K562 (cell line): ENCODE data around the gene PBX2. TPM values are rescaled to one million over a fixed set of nuclear protein-coding genes. Genes with fewer than 3 reads are reported as not detected.

Experiments used
- CHD2 ChIP-seq: IDR thresholded peaks from 2 replicates; pipeline ENCODE4 v1.6.1; 2011; ENCODE audit warnings: low read depth, low read length
- GTF2A2 ChIP-seq: IDR thresholded peaks from 2 replicates; pipeline ENCODE4 v1.6.1; 2016; ENCODE audit warnings: mild to moderate bottlenecking, missing genetic modification characterization, missing compliant biosample characterization
- HNRNPL ChIP-seq: fragments of 200-400 bp; formaldehyde crosslinking; IDR thresholded peaks from 2 replicates; pipeline ENCODE4 v1.6.1; 2017; ENCODE audit warnings: low read depth, mild to moderate bottlenecking, low read length
- IRF2 ChIP-seq: sonication (generic); formaldehyde crosslinking; IDR thresholded peaks from 2 replicates; pipeline ENCODE4 v1.8.1; 2022; ENCODE audit warnings: mild to moderate bottlenecking, missing genetic modification reagents
- JUND ChIP-seq, 2 experiments: IDR thresholded peaks; 2 replicates in 1 of 2; 3 replicates in 1 of 2; pipeline ENCODE4 v1.6.1; 2011; ENCODE audit warnings: borderline replicate concordance in 2 of 2, low read depth in 2 of 2, low read length in 2 of 2, improper control_type of control experiment in 1 of 2, missing biosample characterization in 1 of 2, missing genetic modification characterization in 1 of 2, missing genetic modification reagents in 1 of 2
- MAFG ChIP-seq: fragments of 450-650 bp; conservative IDR thresholded peaks from 2 replicates; pipeline ENCODE4 v1.6.1; 2016; ENCODE audit warnings: missing genetic modification characterization, missing compliant biosample characterization
- MEIS2 ChIP-seq: fragments of 450-650 bp; IDR thresholded peaks from 2 replicates; pipeline ENCODE4 v1.6.1; 2014; ENCODE audit warnings: mild to moderate bottlenecking; ENCODE audit not compliant: partially characterized antibody
- NFXL1 ChIP-seq: fragments of 450-650 bp; formaldehyde crosslinking; IDR thresholded peaks from 2 replicates; pipeline ENCODE4 v1.4.0; 2021; ENCODE audit warnings: mild to moderate bottlenecking
- NR1H2 ChIP-seq: sonication (generic); formaldehyde crosslinking; IDR thresholded peaks from 2 replicates; pipeline ENCODE4 v1.4.0; 2020; ENCODE audit warnings: mild to moderate bottlenecking, missing genetic modification reagents
- RFX5 ChIP-seq: IDR thresholded peaks from 2 replicates; pipeline ENCODE4 v1.6.1; 2011; ENCODE audit warnings: low read depth, mild to moderate bottlenecking, improper control_type of control experiment, low read length
- YY1 ChIP-seq, 3 experiments: IDR thresholded peaks; 2 replicates each; pipeline ENCODE4 v1.6.1; 2011; ENCODE audit warnings: low read length in 2 of 3, mild to moderate bottlenecking in 2 of 3, moderate library complexity in 2 of 3, borderline replicate concordance in 1 of 3, control low read depth in 1 of 3, low read depth in 1 of 3; ENCODE audit not compliant: insufficient read depth in 3 of 3, insufficient replicate concordance in 2 of 3, control insufficient read depth in 1 of 3, insufficient read length in 1 of 3; ENCODE audit errors: extremely low read depth in 1 of 3
- ZNF586 ChIP-seq: fragments of 450-650 bp; formaldehyde crosslinking; conservative IDR thresholded peaks from 2 replicates; pipeline ENCODE4 v1.4.0; 2020; ENCODE audit warnings: mild to moderate bottlenecking, moderate library complexity
- ZNF592 ChIP-seq: fragments of 450-650 bp; IDR thresholded peaks from 2 replicates; pipeline ENCODE4 v1.6.1; 2017; ENCODE audit warnings: antibody characterized with exemption, mild to moderate bottlenecking
- ZNF717 ChIP-seq: fragments of 250-450 bp; sonication (Bioruptor Pico); IDR thresholded peaks from 2 replicates; pipeline ENCODE4 v1.5.0; 2021
- ZSCAN32 ChIP-seq: fragments of 450-650 bp; formaldehyde crosslinking; IDR thresholded peaks from 2 replicates; pipeline ENCODE4 v1.4.0; 2020; ENCODE audit warnings: mild to moderate bottlenecking, moderate library complexity
- ZZZ3 ChIP-seq: fragments of 450-650 bp; IDR thresholded peaks from 2 replicates; pipeline ENCODE4 v1.6.1; 2016; ENCODE audit warnings: antibody characterized with exemption, mild to moderate bottlenecking, moderate library complexity
- polyA plus RNA-seq, 8 experiments: library from polyadenylated mRNA; depleted of rRNA in 4 of 8; stranded (reverse) in 5 of 8; unstranded in 3 of 8; fragments of >200 nt; fragmentation: Nextera tagmentation in 2 of 8; fragmentation: Illumina TruSeq in 1 of 8; extraction: Ambion mirVana in 2 of 8; extraction: Trizol in 1 of 8; gene quantifications; 2 replicates each; pipeline versions ENCODE4 v1.2.1 to v1.2.3, GENCODE V29; 2011 to 2014; ENCODE audit warnings: inconsistent platforms in 1 of 8, missing spikeins in 1 of 8
- total RNA-seq, 7 experiments: library from RNA; depleted of rRNA in 6 of 7; stranded (reverse); fragments of >200 nt in 6 of 7; fragmentation: Illumina TruSeq in 2 of 7; extraction: Trizol in 2 of 7; gene quantifications; 2 replicates each; pipeline versions ENCODE4 v1.2.1 to v1.2.3, GENCODE V29; 2011 to 2021; ENCODE audit warnings: low replicate concordance in 1 of 7
- TF ChIP-seq, protein P1 (sequence below), 2 experiments: fragments of 450-650 bp; formaldehyde crosslinking in 1 of 2; IDR thresholded peaks; 2 replicates each; pipeline versions ENCODE4 v1.4.0 to v1.6.1; 2014 to 2020; ENCODE audit warnings: mild to moderate bottlenecking in 2 of 2, borderline replicate concordance in 1 of 2, low read depth in 1 of 2

PBX2 gene
- total and polyA plus RNA-seq, 9 of the 15 experiments (the other 6 are each of a cell fraction or from before 2014, with no cell fraction given) = 1.9 to 134 (median 62.5) TPM

- TF ChIP-seq ZNF592 (no peak), GTF2A2 (tag) (no peak), NFXL1 (CRISPR knock-in tag) (no peak), HNRNPL (no peak; the same call in 1 of the 2 replicates), ZSCAN32 (CRISPR knock-in tag) (no peak), MAFG (tag) (no peak), YY1 (IDR thresholded peaks at IDR 0.05; ENCODE audit: borderline replicate concordance in 1 of 3, control insufficient read depth in 1 of 3, extremely low read depth in 1 of 3, insufficient read depth in 3 of 3, insufficient read length in 1 of 3, insufficient replicate concordance in 2 of 3, low read depth in 1 of 3, low read length in 2 of 3) (peak in 1 of 3 experiments; percentile 47), JUND (IDR thresholded peaks at IDR 0.05; ENCODE audit: borderline replicate concordance, low read depth, low read length) (no peak), JUND (tag; IDR thresholded peaks at IDR 0.05; ENCODE audit: borderline replicate concordance, low read depth, low read length) (no peak), MEIS2 (peak; percentile 92), IRF2 (CRISPR knock-in tag) (no peak), RFX5 (0 out of 2 replicates have a peak, but pooled peaks have one; percentile 17), CHD2 (0 out of 2 replicates have a peak, but pooled peaks have one; percentile 75), ZZZ3 (no peak), ZNF717 (no peak), NR1H2 (CRISPR knock-in tag) (no peak), ZNF586 (CRISPR knock-in tag) (no peak)
- TF ChIP-seq, protein P1, sequence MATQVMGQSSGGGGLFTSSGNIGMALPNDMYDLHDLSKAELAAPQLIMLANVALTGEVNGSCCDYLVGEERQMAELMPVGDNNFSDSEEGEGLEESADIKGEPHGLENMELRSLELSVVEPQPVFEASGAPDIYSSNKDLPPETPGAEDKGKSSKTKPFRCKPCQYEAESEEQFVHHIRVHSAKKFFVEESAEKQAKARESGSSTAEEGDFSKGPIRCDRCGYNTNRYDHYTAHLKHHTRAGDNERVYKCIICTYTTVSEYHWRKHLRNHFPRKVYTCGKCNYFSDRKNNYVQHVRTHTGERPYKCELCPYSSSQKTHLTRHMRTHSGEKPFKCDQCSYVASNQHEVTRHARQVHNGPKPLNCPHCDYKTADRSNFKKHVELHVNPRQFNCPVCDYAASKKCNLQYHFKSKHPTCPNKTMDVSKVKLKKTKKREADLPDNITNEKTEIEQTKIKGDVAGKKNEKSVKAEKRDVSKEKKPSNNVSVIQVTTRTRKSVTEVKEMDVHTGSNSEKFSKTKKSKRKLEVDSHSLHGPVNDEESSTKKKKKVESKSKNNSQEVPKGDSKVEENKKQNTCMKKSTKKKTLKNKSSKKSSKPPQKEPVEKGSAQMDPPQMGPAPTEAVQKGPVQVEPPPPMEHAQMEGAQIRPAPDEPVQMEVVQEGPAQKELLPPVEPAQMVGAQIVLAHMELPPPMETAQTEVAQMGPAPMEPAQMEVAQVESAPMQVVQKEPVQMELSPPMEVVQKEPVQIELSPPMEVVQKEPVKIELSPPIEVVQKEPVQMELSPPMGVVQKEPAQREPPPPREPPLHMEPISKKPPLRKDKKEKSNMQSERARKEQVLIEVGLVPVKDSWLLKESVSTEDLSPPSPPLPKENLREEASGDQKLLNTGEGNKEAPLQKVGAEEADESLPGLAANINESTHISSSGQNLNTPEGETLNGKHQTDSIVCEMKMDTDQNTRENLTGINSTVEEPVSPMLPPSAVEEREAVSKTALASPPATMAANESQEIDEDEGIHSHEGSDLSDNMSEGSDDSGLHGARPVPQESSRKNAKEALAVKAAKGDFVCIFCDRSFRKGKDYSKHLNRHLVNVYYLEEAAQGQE (IDR thresholded peaks at IDR 0.05; ENCODE audit: borderline replicate concordance) = peak; percentile 28; the same call in 1 of the 2 replicates
- TF ChIP-seq, protein P1 (CRISPR knock-in tag; IDR thresholded peaks at IDR 0.05; ENCODE audit: low read depth) = no peak
Observed at GRCh38 chr6:32195652-32195901, 5.6 kb upstream of the PBX2 start (continued).
